OCI-LY7 (cell line): ENCODE data around the gene MTNR1A. TPM values are rescaled to one million over a fixed set of nuclear protein-coding genes. Genes with fewer than 3 reads are reported as not detected.

ENCODE experiments used
- BruUV-seq: library from RNA; stranded (reverse); fragments of 400-500 nt; replicated peaks from 2 replicates; lab custom pipeline; 2021; lab: Mats Ljungman, UMichigan
- CTCF ChIA-PET: fragments of 300-600 bp; sonication (Branson Sonifier 250); formaldehyde crosslinking; loops from one replicate; lab custom pipeline; 2022; ENCODE audit warnings: antibody characterized with exemption; ENCODE audit not compliant: unreplicated experiment; lab: Charles Lee
- POLR2A ChIA-PET: fragments of 300-600 bp; sonication (Branson Sonifier 250); formaldehyde crosslinking; loops from one replicate; lab custom pipeline; 2022; ENCODE audit warnings: antibody characterized with exemption; lab: Charles Lee
- DNase-seq: peaks from one replicate; pipeline ENCODE4 v3.0.0-alpha.2; 2015; ENCODE audit warnings: low spot score
- H2AFZ ChIP-seq: fragments of 200-600 bp; sonication (generic), shearing (Covaris generic); 2 replicates; pipeline ENCODE4 v1.6.1; 2014; ENCODE audit warnings: mild to moderate bottlenecking, antibody characterized with exemption, low read length, moderate library complexity
- H3K27ac ChIP-seq: fragments of 200-600 bp; sonication (generic); 2 replicates; pipeline ENCODE4 v1.5.1; 2014; ENCODE audit warnings: mixed run types, low read depth, mild to moderate bottlenecking, moderate library complexity, low read length, inconsistent platforms; ENCODE audit not compliant: poor library complexity, severe bottlenecking
- H3K36me3 ChIP-seq: fragments of 200-600 bp; sonication (generic); 2 replicates; pipeline ENCODE4 v1.6.1; 2014; ENCODE audit warnings: mild to moderate bottlenecking, antibody characterized with exemption, low read length, moderate library complexity, mixed read lengths; ENCODE audit not compliant: insufficient read depth
- H3K4me1 ChIP-seq: fragments of 200-600 bp; sonication (generic); 2 replicates; pipeline ENCODE4 v1.5.1; 2014; ENCODE audit warnings: mild to moderate bottlenecking, low read length; ENCODE audit not compliant: insufficient read depth, poor library complexity, severe bottlenecking
- H3K4me2 ChIP-seq: fragments of 200-600 bp; sonication (generic); 2 replicates; pipeline ENCODE4 v1.6.1; 2014; ENCODE audit warnings: mild to moderate bottlenecking, low read length
- H3K4me3 ChIP-seq: fragments of 200-600 bp; sonication (generic); 2 replicates; pipeline ENCODE4 v1.5.1; 2014; ENCODE audit warnings: mild to moderate bottlenecking, low read depth, low read length; ENCODE audit not compliant: poor library complexity, severe bottlenecking
- H3K79me2 ChIP-seq: fragments of 200-600 bp; sonication (generic); 2 replicates; pipeline ENCODE4 v1.6.1; 2016; ENCODE audit warnings: low read depth, mild to moderate bottlenecking, low read length, moderate library complexity, mixed read lengths; ENCODE audit not compliant: insufficient read depth
- H3K9me2 ChIP-seq: fragments of 200-600 bp; sonication (generic); 2 replicates; pipeline ENCODE4 v1.6.1; 2016; ENCODE audit warnings: mild to moderate bottlenecking, low read length, mixed read lengths; ENCODE audit not compliant: insufficient read depth
- H3K9me3 ChIP-seq: fragments of 200-600 bp; sonication (generic); 2 replicates; pipeline ENCODE4 v1.6.1; 2014; ENCODE audit warnings: mild to moderate bottlenecking, mixed run types, low read length, mixed read lengths
- H4K20me1 ChIP-seq: fragments of 200-600 bp; sonication (generic); 2 replicates; pipeline ENCODE4 v1.6.1; 2014; ENCODE audit warnings: mild to moderate bottlenecking, antibody characterized with exemption, low read length, moderate library complexity, mixed read lengths; ENCODE audit not compliant: insufficient read depth
- EZH2phosphoT487 ChIP-seq: fragments of 200-600 bp; sonication (generic); IDR thresholded peaks from 2 replicates; pipeline ENCODE4 v1.6.1; 2018; ENCODE audit warnings: low read depth, borderline replicate concordance, mild to moderate bottlenecking, mixed run types, antibody characterized with exemption, low read length, moderate library complexity, mixed read lengths
- intact Hi-C: fragments of 100-400 bp; cut with micrococcal nuclease; formaldehyde crosslinking; loops from one replicate; pipeline ENCODE4 v1.10.0; 2022; ENCODE audit not compliant: unreplicated experiment
- total RNA-seq, 2 experiments: library from RNA; depleted of rRNA in 1 of 2; stranded (reverse); fragments of >200 nt in 1 of 2; shearing (Covaris generic) in 1 of 2; gene quantifications; 2 replicates each; pipeline ENCODE4 v1.2.3, GENCODE V29; 2014 to 2022
- TF ChIP-seq, protein P1 (sequence below): fragments of 200-600 bp; sonication (generic); conservative IDR thresholded peaks from 2 replicates; pipeline ENCODE4 v1.5.1; 2014; ENCODE audit warnings: mild to moderate bottlenecking, antibody characterized with exemption, low read length, moderate library complexity, mixed read lengths

MTNR1A gene
- total RNA-seq, 2 experiments from 2014 or later: not detected

GRCh38 chr4:186499467-186499866, 55.9 kb downstream of the MTNR1A start:
- no peak overlapping the region for H3K27ac ChIP-seq
- H3K9me3 ChIP-seq: no peaks in the 10 kb centered on the region
- no peaks in the 10 kb centered on the region for H3K4me1 ChIP-seq
- DNase-seq: no peak
- BruUV-seq: no TSS peak
- H2AFZ ChIP-seq: no peak overlapping the region
- intact Hi-C loops: no loop called here
- H3K9me2 ChIP-seq: no peaks in the 10 kb centered on the region
- H3K4me2 ChIP-seq: no peak overlapping the region
- ChIA-PET POLR2A (no interaction called here), CTCF (no interaction called here)
- H3K36me3 ChIP-seq: no peaks in the 10 kb centered on the region
- no peak for TF ChIP-seq EZH2phosphoT487
- TF ChIP-seq, protein P1, sequence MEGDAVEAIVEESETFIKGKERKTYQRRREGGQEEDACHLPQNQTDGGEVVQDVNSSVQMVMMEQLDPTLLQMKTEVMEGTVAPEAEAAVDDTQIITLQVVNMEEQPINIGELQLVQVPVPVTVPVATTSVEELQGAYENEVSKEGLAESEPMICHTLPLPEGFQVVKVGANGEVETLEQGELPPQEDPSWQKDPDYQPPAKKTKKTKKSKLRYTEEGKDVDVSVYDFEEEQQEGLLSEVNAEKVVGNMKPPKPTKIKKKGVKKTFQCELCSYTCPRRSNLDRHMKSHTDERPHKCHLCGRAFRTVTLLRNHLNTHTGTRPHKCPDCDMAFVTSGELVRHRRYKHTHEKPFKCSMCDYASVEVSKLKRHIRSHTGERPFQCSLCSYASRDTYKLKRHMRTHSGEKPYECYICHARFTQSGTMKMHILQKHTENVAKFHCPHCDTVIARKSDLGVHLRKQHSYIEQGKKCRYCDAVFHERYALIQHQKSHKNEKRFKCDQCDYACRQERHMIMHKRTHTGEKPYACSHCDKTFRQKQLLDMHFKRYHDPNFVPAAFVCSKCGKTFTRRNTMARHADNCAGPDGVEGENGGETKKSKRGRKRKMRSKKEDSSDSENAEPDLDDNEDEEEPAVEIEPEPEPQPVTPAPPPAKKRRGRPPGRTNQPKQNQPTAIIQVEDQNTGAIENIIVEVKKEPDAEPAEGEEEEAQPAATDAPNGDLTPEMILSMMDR: no peak
- H3K4me3 ChIP-seq: no peak overlapping the region
- H4K20me1 ChIP-seq: no peaks in the 10 kb centered on the region
- H3K79me2 ChIP-seq: no peaks in the 10 kb centered on the region

DNA sequence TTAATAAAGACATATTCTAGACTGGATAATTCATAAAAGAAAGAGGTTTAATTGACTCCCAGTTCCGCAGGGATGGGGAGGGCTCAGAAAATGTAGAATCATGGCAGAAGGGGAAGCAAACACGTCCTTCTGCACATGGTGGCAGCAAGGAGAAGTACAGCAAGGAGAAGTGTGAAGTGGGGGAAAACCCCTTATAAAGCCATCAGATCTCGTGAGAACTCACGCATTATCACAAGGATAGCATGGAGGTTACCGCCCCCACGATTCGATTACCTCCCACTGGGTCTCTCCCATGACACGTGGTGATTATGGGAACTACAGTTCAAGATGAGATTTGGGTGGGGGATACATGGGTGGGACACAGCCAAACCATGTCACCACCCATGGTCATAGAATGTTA, 58.3 kb downstream of the MTNR1A start:
- Histone ChIP-seq H3K36me3 (no peaks in the 10 kb centered on the region), H3K4me1 (no peaks in the 10 kb centered on the region), H3K4me3 (no peak overlapping the region), H2AFZ (no peak overlapping the region), H3K4me2 (no peak overlapping the region), H3K9me2 (no peaks in the 10 kb centered on the region), H3K9me3 (no peaks in the 10 kb centered on the region), H3K27ac (no peak overlapping the region), H4K20me1 (no peaks in the 10 kb centered on the region), H3K79me2 (no peaks in the 10 kb centered on the region)
- ChIA-PET POLR2A (no interaction called here), CTCF (no interaction called here)
- intact Hi-C loops: no loop called here
- TF ChIP-seq, protein P1: no peak
- no peak for TF ChIP-seq EZH2phosphoT487
- BruUV-seq: no TSS peak
- DNase-seq: no peak

GRCh38 chr4:186494496-186494895, 60.9 kb downstream of the MTNR1A start:
- no peaks in the 10 kb centered on the region for H3K36me3 ChIP-seq
- CTCF ChIA-PET: no interaction called here
- H3K9me3 ChIP-seq: no peaks in the 10 kb centered on the region
- DNase-seq: no peak
- POLR2A ChIA-PET: no interaction called here
- intact Hi-C loops: no loop called here
- no peak overlapping the region for H3K4me2 ChIP-seq
- H3K4me1 ChIP-seq: no peaks in the 10 kb centered on the region
- TF ChIP-seq, protein P1: no peak
- no peak for TF ChIP-seq EZH2phosphoT487
- H4K20me1 ChIP-seq: no peaks in the 10 kb centered on the region
- H3K27ac ChIP-seq: no peak overlapping the region
- no peak overlapping the region for H3K4me3 ChIP-seq
- no TSS peak for BruUV-seq
- H2AFZ ChIP-seq: no peak overlapping the region
- no peaks in the 10 kb centered on the region for H3K79me2 ChIP-seq
- H3K9me2 ChIP-seq: no peaks in the 10 kb centered on the region
